Rectal smooth muscle tissue (tissue), 1 donor: ENCODE results near the gene AP1G1.

Experiments
- H3K27ac ChIP-seq: one replicate; pipeline ENCODE4 v1.7.0; 2013; ENCODE audit warnings: low read depth, low read length, inconsistent platforms
- H3K27me3 ChIP-seq: one replicate; pipeline ENCODE4 v1.7.0; 2013; ENCODE audit warnings: low read length; ENCODE audit not compliant: control insufficient read depth, insufficient read depth
- H3K36me3 ChIP-seq: one replicate; pipeline ENCODE4 v1.7.0; 2013; ENCODE audit warnings: low read length; ENCODE audit not compliant: control insufficient read depth, insufficient read depth
- H3K4me1 ChIP-seq: one replicate; pipeline ENCODE4 v1.7.0; 2013; ENCODE audit warnings: low read length; ENCODE audit not compliant: control insufficient read depth, insufficient read depth
- H3K4me3 ChIP-seq: one replicate; pipeline ENCODE4 v1.7.0; 2013; ENCODE audit warnings: low read length
- H3K9ac ChIP-seq: one replicate; pipeline ENCODE4 v1.7.0; 2013; ENCODE audit warnings: low read length

Gene AP1G1

GRCh38 chr16:71732587-71732986, 76.0 kb downstream of the AP1G1 start:
- H3K36me3 ChIP-seq, result peaks cover 28% of the 10 kb centered on the region
- H3K27me3 ChIP-seq, result no peaks in the 10 kb centered on the region
- no peak overlapping the region for H3K4me3 ChIP-seq
- no peak overlapping the region for H3K9ac ChIP-seq
- no peaks in the 10 kb centered on the region for H3K4me1 ChIP-seq
- H3K27ac ChIP-seq, result no peak overlapping the region

GRCh38 chr16:71727551-71728324, 80.9 kb downstream of the AP1G1 start:
- Histone ChIP-seq H3K36me3 (peaks cover 11% of the 10 kb centered on the region), H3K27ac (no peak overlapping the region), H3K27me3 (no peaks in the 10 kb centered on the region), H3K9ac (no peak overlapping the region), H3K4me3 (no peak overlapping the region), H3K4me1 (peaks cover 3% of the 10 kb centered on the region)

- Histone ChIP-seq H3K4me3 (no peak overlapping the region), H3K27me3 (no peaks in the 10 kb centered on the region), H3K4me1 (peaks cover 3% of the 10 kb centered on the region), H3K36me3 (peaks cover 1% of the 10 kb centered on the region), H3K27ac (no peak overlapping the region), H3K9ac (no peak overlapping the region)
These were observed 81.9 kb downstream of the AP1G1 start for GRCh38 chr16:71726476-71727315.

GRCh38 chr16:71724320-71724751, 84.3 kb downstream of the AP1G1 start, which contains the start of gene PHLPP2:
TSS of gene PHLPP2 (minus strand) at chr16:71724701. CDS start at chr16:71714795, 9,906 bp downstream.
- no peaks in the 10 kb centered on the region for H3K36me3 ChIP-seq
- H3K27ac ChIP-seq, result peak within 1 kb of the TSS; percentile 84
- peak within 1 kb of the TSS; percentile 73 for H3K4me3 ChIP-seq
- peaks cover 3% of the 10 kb centered on the region for H3K4me1 ChIP-seq
- no peak within 1 kb of the TSS for H3K9ac ChIP-seq
- H3K27me3 ChIP-seq, result no peaks in the 10 kb centered on the region

GRCh38 chr16:71723537-71724319, 84.9 kb downstream of the AP1G1 start:
- Histone ChIP-seq H3K4me1 (peaks cover 3% of the 10 kb centered on the region), H3K4me3 (peak overlapping the region; percentile 73), H3K36me3 (no peaks in the 10 kb centered on the region), H3K9ac (no peak overlapping the region), H3K27ac (peak overlapping the region; percentile 84), H3K27me3 (no peaks in the 10 kb centered on the region)

- Histone ChIP-seq H3K9ac (peak overlapping the region; percentile 0), H3K27ac (peak overlapping the region; percentile 84), H3K36me3 (no peaks in the 10 kb centered on the region), H3K4me1 (peaks cover 3% of the 10 kb centered on the region), H3K4me3 (peak overlapping the region; percentile 64), H3K27me3 (no peaks in the 10 kb centered on the region)
These were observed 85.7 kb downstream of the AP1G1 start for GRCh38 chr16:71722801-71723536.

- Histone ChIP-seq H3K27ac (no peak overlapping the region), H3K4me3 (no peak overlapping the region), H3K4me1 (no peaks in the 10 kb centered on the region), H3K36me3 (no peaks in the 10 kb centered on the region), H3K9ac (no peak overlapping the region), H3K27me3 (no peaks in the 10 kb centered on the region)
These were observed 87.4 kb downstream of the AP1G1 start for GRCh38 chr16:71721066-71721740.

GRCh38 chr16:71712501-71712900, 96.1 kb downstream of the AP1G1 start:
- Histone ChIP-seq H3K36me3 (no peaks in the 10 kb centered on the region), H3K4me3 (no peak overlapping the region), H3K4me1 (no peaks in the 10 kb centered on the region), H3K9ac (no peak overlapping the region), H3K27ac (no peak overlapping the region), H3K27me3 (no peaks in the 10 kb centered on the region)

- H3K9ac ChIP-seq, result no peak overlapping the region
- no peak overlapping the region for H3K4me3 ChIP-seq
- H3K27me3 ChIP-seq, result no peaks in the 10 kb centered on the region
- no peaks in the 10 kb centered on the region for H3K4me1 ChIP-seq
- no peaks in the 10 kb centered on the region for H3K36me3 ChIP-seq
- H3K27ac ChIP-seq, result no peak overlapping the region
These were observed 96.8 kb downstream of the AP1G1 start for GRCh38 chr16:71711789-71712188.

- no peaks in the 10 kb centered on the region for H3K4me1 ChIP-seq
- H3K27ac ChIP-seq, result no peak overlapping the region
- H3K9ac ChIP-seq, result no peak overlapping the region
These were observed 99.3 kb downstream of the AP1G1 start for GRCh38 chr16:71709229-71709781.

GRCh38 chr16:71708696-71709095, 99.9 kb downstream of the AP1G1 start:
- no peak overlapping the region for H3K4me3 ChIP-seq
- H3K27me3 ChIP-seq, result no peaks in the 10 kb centered on the region
- H3K36me3 ChIP-seq, result no peaks in the 10 kb centered on the region
- H3K4me1 ChIP-seq, result no peaks in the 10 kb centered on the region
- no peak overlapping the region for H3K9ac ChIP-seq
- no peak overlapping the region for H3K27ac ChIP-seq

More at GRCh38 chr16:71709229-71709781, 99.3 kb downstream of the AP1G1 start:
- Histone ChIP-seq H3K4me3 (no peak overlapping the region), H3K36me3 (no peaks in the 10 kb centered on the region), H3K27me3 (no peaks in the 10 kb centered on the region)
